ENCODE results near the gene HNRNPDL.

- no peak for TF ChIP-seq CTCF (IDR thresholded peaks at IDR 0.05; ENCODE audit: insufficient read depth, low read length, poor library complexity, severe bottlenecking)
- no peak for TF ChIP-seq EZH2phosphoT487 (conservative IDR thresholded peaks at IDR 0.05; ENCODE audit: low read length)
Measured at GRCh38 chr4:82415922-82416365, 14.3 kb downstream of the HNRNPDL start.

Measured in SU-DHL-6 (cell line).